ENCODE data around the gene HTR7.
"Not testable (repeated sequence)": the region's sequence is repeated elsewhere in the genome, so short reads cannot be mapped to it uniquely, and the experiment has no call there.

Gene HTR7

DNA sequence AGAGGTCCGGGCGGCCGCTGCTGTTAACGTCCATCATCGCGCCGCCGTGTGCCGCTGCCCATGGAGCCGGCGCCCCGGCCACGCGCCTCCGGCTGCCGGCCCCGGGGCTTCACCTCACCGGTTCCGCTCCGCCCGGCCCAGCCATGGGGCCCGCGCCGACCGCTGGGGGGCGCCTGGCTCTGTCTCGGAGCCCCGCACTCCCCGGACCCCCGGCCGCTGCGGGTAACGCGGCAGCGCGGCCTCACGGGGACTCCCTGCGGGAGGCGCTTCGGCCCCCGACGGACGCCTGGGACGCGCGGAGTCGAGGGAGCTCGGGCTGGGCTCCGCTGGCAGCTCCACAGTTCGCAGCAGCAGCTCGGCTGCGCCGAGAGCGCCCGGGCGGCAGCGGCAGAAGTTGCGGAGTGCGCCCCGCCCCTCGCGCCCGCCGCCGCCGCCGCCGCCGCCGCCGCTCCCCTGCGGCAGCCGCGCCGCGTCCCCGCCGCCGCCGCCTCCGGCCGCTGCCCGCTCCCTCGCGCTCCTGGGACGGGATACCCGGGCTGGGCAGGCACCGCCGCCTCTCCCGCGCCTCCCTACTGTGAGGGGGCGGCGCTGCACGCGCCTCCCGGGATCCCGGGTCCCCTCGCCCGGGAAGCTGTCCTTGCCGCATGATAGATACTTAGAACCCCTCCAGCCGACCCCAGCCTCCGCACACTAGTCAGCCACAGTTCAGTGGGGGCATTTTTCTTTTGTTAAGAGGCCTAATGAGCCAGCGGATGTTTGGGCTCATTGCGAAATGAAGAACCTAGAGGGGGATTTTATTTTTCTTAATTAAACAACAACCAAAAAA, at the start of gene HTR7:
Gene HTR7 (minus strand): TSS at position 405 of the 826 bp plus-strand sequence. CDS start 368 bp downstream, at position 37.
- TF ChIP-seq, protein P1, sequence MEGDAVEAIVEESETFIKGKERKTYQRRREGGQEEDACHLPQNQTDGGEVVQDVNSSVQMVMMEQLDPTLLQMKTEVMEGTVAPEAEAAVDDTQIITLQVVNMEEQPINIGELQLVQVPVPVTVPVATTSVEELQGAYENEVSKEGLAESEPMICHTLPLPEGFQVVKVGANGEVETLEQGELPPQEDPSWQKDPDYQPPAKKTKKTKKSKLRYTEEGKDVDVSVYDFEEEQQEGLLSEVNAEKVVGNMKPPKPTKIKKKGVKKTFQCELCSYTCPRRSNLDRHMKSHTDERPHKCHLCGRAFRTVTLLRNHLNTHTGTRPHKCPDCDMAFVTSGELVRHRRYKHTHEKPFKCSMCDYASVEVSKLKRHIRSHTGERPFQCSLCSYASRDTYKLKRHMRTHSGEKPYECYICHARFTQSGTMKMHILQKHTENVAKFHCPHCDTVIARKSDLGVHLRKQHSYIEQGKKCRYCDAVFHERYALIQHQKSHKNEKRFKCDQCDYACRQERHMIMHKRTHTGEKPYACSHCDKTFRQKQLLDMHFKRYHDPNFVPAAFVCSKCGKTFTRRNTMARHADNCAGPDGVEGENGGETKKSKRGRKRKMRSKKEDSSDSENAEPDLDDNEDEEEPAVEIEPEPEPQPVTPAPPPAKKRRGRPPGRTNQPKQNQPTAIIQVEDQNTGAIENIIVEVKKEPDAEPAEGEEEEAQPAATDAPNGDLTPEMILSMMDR (IDR thresholded peaks at IDR 0.05; ENCODE audit: low read depth, low read length) = peak; percentile 8
- peak; percentile 42 to 59 for DNase-seq (ENCODE audit: low read depth in 2 of 2)
- H3K4me3 ChIP-seq (replicated peaks in 1 of 2; ENCODE audit: low read depth in 2 of 2, low read length in 2 of 2) = peak within 1 kb of the TSS; percentile 59 to 61

DNA sequence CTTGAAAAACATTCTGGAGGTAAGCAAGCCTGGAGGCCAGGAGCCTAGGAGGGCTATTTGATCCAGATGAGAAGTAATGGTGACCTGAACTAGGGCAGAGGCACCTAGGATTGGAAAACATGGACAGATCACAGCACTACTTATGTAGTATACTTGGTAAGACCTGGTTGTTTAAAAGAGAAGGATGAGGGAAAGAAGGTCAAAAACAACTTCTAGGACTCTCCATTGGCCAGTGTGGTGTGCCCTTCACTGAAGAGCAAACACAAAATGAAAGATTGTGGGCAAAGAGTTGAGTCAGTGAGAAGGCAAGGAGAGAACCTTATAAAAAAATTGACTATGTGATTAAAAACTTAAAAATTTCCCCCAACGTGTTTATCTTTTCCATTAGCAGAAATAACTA, 48.8 kb upstream of the HTR7 start:
- no peak overlapping the region for H3K4me3 ChIP-seq (replicated peaks in 1 of 2; ENCODE audit: low read depth in 2 of 2, low read length in 2 of 2)
- no peak for DNase-seq (ENCODE audit: low read depth in 2 of 2)
- TF ChIP-seq, protein P1 (IDR thresholded peaks at IDR 0.05; ENCODE audit: low read depth, low read length) = no peak

DNA sequence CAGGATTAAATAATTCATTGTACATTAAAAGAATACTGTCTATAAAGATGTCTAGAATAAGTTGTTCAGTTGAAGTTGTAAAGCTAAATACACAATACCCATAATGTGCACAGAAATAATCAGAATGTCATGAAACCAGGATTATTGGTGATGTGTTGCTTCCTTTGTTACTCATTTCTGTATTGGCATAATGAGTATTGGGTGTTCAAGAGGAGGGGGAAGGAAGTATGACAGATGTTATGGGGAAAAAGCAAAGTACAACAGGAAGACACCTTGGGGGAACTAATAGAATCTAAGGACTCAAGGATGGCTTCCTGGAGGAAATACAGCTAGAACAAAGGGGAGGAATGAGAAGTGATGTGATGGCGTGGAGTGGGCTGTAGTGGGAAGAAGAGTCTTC, 48.1 kb upstream of the HTR7 start:
- no peak overlapping the region for H3K4me3 ChIP-seq (replicated peaks in 1 of 2; ENCODE audit: low read depth in 2 of 2, low read length in 2 of 2)
- DNase-seq (ENCODE audit: low read depth in 2 of 2) = no peak
- TF ChIP-seq, protein P1 (IDR thresholded peaks at IDR 0.05; ENCODE audit: low read depth, low read length) = no peak

DNA sequence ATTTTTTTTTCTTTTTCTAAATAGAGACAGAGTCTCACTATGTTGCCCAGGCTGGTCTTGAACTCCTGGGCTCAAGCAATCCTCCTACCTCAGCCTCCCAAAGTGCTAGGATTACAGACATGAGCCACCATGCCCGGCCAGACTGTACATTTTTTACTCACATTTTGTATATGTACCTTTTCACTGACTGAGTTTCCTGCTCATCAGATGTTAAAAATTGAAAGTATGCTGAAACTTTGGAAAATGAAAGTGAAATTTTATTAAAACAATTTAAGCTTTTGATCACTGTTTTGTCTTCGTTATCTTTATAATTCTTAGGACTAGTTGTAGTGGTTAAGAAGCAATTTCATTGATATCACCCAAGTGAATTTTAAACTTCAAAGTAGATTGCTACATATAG, 39.1 kb upstream of the HTR7 start:
- not testable (repeated sequence) for DNase-seq (ENCODE audit: low read depth in 2 of 2); H3K4me3 ChIP-seq (replicated peaks in 1 of 2; ENCODE audit: low read depth in 2 of 2, low read length in 2 of 2)

DNA sequence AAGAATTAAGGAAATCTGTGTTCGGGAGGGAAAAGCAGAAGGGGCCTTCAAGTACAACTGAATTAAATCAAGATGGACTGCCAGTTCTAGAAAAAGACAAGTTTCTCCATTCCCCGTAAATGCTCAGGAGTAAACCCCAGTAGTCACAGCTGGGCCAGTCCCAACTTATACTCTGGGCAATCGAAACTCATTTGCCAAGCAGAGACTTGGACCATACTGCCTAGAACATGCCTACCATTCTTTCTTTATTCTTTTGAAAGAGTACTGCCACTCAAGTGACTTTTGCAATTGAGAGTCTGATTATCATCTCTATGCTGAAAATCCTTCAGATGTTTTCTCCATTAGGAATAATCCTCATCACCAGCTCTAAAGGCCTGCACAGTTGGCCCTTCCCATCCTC, 35.4 kb upstream of the HTR7 start:
- no peak for DNase-seq (ENCODE audit: low read depth in 2 of 2)
- no peak overlapping the region for H3K4me3 ChIP-seq (replicated peaks in 1 of 2; ENCODE audit: low read depth in 2 of 2, low read length in 2 of 2)
- TF ChIP-seq, protein P1 (IDR thresholded peaks at IDR 0.05; ENCODE audit: low read depth, low read length) = no peak

DNA sequence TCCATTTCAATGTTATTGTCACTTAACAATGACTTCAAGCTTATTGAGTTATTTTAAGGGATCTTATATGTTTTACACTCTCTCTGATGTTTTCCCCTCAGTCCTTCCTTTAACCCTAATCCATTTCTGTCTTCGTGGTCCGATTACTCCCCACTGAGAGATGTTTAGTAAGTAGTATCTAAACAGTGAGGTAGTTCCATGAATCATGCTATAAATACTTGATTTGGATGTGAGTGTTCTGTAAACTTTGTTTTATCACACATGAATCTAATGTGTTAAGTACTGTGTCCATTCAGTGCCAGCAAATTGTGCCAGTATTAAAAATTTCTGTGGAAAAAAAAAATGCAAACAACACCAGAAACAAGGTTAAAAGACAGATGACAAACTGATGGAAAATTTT, 32.5 kb upstream of the HTR7 start:
- DNase-seq (ENCODE audit: low read depth in 2 of 2) = no peak
- H3K4me3 ChIP-seq (replicated peaks in 1 of 2; ENCODE audit: low read depth in 2 of 2, low read length in 2 of 2) = no peak overlapping the region
- TF ChIP-seq, protein P1 (IDR thresholded peaks at IDR 0.05; ENCODE audit: low read depth, low read length) = no peak

DNA sequence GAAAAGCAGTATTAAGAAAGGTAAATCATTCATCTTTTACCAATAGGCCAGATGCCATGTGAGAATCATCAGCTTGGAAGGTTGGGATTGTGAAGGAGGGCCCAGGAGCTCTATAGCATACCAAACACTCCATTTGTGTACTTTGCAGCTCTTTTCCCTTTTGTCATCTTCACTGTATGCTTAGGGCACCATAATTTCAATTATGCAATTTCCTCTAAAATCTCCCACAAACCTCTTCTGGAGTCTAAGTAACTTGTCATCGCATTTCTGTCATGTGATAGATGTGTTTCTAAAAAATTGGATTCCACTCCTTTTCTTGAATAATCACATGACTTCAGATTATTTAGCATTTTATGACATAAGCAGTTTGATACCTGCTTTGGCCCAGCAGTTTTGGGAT, 31.8 kb upstream of the HTR7 start:
- TF ChIP-seq, protein P1 (IDR thresholded peaks at IDR 0.05; ENCODE audit: low read depth, low read length) = no peak
- H3K4me3 ChIP-seq (replicated peaks in 1 of 2; ENCODE audit: low read depth in 2 of 2, low read length in 2 of 2) = no peak overlapping the region
- peak in 1 of 2 donors; percentile 9 for DNase-seq (ENCODE audit: low read depth in 2 of 2)
